HG03103 (cell line): Measurements from ENCODE around the gene CACNA1H.

Experiments
- ATAC-seq: cut with Tn5 transposase; IDR thresholded peaks from one replicate; pipeline ENCODE4 v1.9.1; 2021; ENCODE audit warnings: low read depth; ENCODE audit not compliant: unreplicated experiment

The CACNA1H gene

DNA sequence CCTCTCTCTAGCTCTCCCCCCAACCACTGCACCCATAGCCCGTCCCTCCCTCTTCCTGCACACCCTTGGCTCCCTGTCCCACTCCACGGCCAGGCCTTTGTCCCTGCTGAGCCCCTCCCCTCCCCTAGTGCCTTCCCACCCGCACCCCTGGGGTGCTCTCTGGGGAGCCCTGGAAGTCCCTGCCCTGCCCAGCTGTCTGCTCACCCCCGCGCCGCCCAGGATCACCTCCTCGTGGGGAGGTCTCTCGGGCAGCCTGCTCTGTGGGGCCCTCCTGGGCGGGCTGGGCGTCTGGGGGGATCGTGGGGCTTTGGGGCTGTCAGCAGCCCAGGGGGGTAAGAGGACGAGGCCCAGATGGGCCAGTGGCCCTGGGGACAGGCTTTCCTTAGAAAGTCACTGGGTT is 18.1 kb downstream of the CACNA1H start:
- ATAC-seq, result no peak

DNA sequence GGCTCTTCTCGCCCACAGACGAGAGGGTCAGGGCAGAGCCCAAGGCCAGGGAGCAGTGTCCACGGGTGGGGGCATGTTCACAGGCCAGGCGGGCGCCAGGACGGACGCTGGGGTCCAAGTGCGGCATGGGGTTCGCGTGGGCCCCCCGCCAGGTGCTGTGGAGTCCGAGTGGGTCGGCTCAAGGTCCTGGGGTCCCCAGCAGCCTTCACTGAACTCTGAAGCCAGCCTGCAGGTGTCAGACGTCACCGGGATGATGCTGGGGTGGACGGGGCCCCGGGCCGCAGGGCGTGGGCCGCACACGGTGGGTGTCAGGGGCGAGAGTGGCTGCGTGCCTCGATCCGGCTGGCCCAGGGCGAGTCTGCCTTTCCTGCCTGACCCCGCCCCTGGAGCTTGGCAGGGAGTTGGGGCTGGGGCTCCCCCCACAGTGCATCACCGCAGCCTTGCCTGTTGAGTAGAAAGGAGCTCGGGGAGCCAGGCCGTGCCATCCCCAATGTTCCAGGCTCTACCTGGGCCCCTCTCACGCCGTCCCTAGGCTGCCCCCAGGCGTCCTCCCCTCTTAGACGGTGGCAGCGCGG is 19.0 kb downstream of the CACNA1H start:
- no peak for ATAC-seq

DNA sequence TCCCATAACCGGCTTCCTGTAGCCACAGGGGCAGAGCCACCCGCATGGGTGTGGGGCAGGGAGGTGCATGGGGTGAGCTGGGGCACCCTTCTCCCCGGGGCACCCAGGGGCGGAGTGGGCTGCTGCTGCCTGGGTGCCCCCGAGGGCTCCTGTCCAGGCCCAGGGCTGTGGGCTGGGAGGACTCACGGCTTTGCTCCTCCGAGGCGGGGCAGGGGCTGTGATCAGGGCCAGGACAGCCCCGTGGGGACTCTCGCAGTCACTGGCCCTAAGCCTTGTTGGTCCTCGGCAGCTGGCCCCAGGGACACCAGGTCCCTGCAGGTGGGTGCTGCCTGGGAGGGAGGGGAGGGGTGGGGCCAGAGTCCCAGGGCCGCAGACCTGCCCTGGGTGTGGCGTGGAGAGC is 19.7 kb downstream of the CACNA1H start:
- ATAC-seq, result no peak

DNA sequence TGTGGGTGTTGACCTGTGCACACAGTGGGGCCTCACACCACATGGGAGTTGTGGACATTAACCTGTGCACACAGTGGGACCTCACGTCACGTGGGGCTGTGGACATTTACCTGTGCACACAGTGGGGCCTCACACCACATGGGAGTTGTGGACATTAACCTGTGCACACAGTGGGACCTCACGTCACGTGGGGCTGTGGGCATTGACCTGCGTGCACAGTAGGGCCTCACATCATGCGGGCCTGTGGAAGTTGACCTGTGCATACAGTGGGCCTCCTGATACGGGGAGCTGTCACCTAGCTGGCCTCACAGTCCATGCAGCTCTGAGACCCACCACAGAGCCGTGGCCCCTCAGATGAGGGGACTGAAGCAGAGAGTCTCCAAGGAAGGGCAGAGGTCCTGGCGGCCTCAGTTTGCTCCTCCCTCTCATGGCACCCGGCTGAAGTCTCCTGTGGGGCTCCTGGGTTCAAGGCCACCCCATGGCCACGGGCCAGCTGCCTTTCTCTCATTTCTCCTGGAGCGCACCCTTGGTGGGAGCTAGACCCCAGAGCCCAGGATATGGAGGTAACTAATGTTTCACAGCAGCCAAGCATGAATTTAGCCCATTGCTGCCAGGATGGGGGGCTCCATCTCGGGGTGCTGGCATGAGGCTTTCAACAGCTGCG is 21.0 kb downstream of the CACNA1H start:
- ATAC-seq, result no peak

DNA sequence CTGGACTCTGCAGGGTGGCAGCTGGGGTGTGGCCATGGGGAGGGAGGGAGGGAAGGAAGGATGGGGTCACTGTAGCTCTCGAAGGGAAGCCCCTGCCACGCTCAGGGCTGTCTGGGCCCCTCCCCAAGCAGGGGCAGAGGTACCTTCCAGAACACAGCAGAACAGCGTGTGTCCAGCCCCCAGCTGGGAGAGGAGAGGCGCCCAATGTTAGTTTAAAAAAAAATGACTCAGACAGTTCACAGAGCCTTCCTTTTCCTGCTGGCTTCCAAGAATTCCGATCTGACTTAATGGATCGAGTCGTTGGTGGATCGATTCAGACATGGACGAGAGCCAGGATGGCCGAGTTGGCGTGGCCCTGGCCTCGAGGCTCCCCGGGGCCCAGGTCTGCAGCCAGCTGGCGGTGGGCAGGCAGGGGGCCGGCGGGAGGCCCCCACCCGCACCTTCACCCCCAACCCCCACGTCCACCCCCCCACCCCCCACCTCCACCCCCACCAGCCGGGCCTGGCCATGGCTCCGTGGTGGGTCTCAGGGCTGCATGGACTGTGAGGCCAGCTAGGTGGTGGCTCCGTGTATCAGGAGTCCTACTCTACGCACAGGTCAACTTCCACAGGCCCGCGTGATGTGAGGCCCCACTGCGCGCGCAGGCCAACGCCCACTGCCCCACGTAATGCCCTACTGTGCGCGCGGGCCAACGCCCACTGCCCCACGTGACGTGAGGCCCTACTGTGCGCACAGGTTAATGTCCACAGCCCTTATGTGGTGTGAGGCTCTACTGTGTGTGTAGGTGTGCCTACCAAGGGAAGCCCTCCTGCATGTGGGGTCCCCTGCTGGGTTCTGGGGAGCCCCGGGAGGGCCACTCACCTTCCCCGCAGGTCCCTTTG is 21.8 kb downstream of the CACNA1H start:
- no peak for ATAC-seq

DNA sequence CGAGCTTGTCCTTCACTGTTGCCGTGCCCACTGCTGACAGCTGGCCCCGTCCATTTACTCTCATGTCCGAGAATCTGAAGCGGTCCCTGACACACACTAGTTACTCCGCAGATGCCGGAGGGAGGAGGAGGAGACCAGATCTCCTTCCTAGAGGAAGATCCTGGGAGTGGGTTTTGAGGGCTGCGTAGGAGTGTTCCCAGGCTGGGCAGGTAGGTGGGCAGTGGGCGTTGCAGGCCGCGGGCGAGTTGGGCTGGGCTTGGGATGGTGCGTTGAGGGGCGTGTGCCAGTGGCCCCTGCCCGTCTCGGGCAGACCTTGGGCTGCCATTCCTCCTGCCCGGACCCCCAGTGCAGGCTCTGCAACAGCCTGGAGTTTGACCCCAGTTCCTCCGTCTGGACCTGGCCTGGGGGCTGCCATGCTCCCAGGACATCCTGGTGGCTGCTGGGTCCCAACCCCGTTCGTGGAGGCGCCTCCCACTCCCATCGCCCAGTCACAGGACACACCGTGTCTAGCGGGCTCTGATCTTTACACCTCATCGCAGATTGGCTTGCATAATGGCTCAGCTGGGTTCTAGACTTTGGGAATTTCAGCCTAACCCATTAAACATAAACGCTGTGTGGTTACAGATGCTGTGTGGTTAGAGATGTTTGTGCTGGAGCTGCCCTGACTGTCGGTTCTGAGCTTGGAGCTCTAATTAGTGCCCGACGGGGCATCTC is 22.8 kb downstream of the CACNA1H start:
- ATAC-seq, result no peak

DNA sequence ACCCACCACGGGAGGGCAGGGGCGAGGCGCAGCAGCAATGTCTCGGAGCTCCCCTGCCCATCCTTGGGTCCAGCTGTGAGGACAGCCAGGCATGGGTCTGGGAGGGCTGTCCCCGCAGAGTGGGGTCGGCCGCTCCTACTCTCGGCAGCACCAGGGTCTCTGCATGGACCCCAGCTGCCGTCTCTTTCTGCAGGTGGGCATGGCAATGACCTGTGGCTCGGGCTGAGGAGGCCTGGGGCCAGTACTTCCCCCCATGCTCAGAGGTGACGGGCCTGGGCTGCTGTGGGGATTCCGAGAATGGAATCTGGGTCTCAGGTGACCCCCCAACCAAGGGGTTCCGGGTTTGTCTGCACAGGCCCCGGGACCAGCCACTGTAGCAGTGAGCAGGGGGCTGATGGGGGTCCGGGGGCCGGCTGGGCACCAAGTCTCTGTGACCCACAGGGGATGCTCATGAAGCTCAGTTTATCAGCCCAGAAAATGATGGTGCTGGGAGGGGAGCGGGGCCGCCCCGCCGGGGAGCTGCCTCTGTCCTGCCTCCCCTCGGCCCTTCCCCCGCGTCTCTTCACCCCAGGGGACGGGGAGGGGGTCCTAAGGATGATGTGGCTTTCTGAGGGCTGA is 23.5 kb downstream of the CACNA1H start:
- ATAC-seq, result no peak

DNA sequence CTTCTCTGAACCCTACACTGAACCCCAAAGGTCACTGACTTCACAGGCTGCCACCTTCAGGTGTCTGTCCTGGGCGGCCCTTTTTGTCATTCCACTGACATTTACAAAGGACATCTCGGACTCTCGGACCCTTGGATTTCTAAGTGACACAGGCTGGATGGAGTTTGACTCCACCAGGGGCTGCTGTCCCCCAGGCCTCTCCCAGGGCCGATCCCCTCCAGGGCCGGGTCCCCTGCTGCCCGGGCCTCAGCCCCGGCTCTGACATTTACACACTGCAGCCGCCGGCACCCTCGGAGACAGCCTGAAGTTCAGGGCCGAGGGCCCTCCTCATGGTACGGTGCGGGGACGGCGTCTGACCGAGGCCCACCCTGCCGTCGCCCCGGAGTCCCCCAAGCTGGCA is 24.1 kb downstream of the CACNA1H start:
- no peak for ATAC-seq

DNA sequence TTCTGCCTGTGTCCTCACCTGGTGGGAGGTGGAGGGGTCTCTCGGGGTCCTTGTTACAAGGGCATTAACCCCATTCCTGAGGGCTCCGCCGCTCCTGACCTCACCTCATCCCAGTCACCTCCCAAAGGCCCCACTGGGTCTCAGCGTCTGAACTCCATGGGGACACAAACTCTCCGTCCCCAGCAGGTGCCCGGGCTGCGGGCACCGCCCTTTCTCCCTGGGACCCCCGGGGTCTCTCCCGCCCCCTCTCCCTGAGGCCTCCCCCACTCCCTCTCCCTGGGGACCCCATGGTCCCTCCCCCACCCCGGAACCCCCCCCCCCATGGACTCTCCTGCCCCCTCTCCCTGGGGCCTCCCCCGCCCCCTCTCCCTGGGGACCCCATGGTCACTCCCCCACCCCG is 24.8 kb downstream of the CACNA1H start:
- no peak for ATAC-seq

DNA sequence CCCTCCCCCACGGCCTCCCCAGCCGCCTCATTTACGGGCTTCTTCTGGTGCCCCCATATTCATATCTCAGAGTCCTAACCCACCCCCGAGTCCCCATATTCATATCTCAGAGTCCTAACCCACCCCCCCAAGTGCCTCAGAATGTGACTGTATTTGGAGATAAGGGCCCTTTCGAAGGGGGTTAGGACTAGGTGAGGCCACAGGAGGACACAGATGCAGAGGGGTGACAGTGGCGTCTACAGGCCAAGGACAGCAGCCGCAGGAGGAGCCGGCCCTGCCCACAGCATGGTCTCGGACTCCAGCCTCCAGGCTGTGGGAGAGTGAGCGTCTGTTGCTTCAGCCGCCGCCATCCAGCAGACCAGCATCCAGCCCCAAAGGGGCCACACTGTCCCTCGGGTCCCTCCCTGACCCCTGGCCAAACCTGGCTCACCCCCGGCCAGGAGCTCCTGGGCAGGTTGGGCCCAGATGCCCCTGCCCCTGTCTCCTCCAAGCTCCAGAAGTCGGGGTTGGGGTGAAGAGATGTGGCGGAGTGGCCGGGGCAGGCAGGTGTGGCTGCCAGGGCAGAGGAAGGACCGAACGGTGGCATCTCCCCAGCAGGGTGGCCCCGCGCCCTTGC is 25.5 kb downstream of the CACNA1H start:
- no peak for ATAC-seq

DNA sequence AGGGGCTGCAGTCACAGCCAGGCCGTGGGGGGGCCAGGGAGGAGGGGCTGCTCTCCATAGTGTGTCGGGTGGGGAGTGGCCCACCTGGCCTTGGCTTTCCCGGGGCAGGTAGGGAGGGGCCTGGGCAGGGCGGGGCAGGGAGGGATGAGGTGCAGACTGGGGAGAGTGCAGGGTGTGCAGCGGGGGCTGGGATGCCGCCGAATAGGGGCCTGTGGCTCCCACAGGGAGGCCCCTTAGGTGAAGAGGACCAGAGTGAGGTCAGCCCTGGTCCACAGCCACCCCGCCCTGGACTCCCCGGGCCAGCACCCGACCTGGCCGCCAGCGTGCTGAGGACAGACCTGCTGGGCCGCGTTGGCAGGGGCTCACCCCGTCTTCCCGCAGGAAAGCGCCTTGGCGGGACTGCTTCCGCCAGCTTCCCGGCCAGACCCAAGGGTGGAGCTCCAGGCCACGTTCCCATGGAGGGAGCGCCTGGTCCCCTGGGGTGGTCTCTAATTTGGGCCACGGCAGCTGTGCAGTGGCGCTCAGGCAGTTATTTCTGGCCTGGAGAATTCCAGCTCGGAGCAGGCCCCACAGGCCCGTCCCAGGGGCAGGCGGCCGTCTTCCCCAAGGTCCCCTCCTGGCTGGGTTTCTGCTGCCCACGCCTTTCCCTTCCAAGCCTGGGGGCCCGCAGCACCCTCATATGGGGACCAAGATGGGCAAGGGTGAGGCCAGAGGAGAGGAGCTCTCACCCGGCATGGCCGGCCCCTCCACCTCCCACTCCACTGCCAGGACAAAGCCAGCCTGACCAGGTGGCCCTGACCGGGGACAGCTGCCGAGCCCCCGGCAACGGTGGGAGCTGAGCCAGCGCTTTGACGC is 27.9 kb downstream of the CACNA1H start:
- no peak for ATAC-seq

DNA sequence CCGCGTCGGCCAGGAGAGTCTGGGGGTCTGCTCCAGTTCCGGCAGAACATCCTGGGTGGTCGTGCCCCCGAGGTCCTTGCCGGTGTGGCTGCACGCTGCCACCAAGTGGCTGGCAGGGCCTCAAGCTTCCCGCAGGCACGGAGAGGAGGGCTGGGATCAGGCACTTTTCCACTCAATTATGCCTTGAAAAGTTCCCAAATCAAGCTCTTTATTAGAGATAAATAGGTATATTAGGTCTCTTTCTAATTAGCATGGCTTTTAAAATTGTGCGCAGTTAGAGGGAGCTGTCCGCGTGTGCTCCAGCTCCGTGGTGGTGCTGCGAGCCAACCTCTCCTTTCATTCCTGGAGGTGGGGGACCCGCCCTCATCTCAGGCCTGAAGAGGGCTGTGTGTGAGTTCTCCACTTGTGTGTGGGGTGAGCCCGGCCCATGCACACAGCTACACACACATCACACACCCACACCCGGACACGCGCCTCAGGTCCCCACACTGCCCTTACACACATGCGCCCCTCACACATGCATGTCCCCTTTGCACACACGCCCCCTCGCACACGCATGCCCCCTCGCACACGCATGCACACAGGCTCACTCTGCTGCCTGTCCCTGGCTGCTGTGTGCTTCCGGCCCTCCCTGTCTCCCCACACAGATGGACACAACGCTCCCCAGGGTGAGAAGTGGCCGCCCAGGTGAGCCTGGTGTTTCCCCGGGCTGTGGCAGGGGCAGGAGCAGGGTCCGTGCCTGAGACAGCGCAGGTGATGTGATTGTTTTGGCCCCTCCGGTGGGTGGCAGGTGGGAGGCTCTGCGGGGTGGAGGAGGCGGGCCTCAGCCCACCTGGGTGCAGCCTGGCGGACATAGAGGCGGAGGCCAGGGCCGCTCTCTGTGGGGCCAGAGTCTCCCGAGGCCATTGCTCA is 28.8 kb downstream of the CACNA1H start:
- no peak for ATAC-seq

DNA sequence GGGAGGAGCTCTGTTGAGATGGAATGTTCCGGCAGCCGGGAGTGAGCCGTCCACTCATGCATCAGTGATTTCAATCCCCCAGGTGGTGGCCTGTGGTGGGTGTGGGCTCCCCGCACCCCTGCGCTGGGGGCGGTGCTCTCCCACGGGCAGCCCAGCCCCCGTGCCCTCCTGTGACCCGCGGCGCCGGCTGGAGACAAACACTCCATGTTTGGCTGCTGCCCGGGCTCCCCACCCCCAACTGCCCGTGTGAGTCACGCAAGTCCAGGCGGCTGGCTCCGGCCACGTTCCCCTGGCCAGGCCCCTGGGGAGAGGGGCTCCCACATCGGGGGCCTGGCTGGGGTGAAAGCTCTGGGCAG is 29.4 kb downstream of the CACNA1H start:
- ATAC-seq, result no peak

DNA sequence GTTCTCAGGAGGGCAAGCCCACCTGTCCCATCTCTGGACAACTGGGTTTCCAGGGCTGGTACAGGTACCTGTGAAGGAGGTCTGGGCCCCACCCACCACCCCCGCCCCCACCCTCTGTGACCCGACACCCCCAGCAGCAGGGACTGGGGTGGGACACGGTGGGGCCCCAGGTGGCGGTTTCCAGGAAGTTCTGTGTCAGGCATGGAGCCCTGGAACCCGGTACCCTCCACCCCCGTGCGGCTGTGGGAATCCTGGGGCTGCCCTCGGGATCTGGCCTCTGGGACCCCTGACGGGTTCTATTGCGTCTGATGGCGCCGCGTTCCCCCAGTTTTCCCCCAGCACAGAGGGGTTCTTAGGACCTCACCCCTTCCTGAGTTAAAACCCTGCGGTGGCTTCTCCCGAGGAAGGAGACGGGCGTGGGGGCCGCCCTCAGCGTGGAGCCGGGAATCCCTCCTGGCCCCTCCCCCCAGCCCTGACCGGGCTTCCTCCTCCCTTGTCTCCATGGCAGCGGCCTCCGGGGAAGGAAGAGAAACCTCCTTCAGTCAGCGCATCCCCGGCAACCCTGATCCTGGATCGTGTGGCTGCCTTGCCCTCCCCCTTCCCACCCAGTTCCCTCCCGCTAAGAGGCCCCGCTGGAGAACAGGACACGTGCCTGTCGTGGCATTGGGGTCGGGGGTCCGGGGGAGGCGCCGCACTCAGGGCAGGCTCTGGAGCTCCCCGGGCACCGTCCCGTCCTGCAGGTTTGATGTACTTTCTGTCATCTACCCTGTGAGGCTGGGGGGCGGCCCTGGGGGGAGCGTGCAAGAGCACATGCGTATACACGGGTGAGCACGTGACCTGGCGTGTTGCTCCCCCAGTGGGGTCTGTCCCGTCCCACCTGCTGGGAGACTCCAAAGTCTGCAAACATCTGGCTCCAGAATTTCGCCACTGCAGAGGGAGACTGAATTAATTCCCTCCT is 30.3 kb downstream of the CACNA1H start:
- no peak for ATAC-seq

DNA sequence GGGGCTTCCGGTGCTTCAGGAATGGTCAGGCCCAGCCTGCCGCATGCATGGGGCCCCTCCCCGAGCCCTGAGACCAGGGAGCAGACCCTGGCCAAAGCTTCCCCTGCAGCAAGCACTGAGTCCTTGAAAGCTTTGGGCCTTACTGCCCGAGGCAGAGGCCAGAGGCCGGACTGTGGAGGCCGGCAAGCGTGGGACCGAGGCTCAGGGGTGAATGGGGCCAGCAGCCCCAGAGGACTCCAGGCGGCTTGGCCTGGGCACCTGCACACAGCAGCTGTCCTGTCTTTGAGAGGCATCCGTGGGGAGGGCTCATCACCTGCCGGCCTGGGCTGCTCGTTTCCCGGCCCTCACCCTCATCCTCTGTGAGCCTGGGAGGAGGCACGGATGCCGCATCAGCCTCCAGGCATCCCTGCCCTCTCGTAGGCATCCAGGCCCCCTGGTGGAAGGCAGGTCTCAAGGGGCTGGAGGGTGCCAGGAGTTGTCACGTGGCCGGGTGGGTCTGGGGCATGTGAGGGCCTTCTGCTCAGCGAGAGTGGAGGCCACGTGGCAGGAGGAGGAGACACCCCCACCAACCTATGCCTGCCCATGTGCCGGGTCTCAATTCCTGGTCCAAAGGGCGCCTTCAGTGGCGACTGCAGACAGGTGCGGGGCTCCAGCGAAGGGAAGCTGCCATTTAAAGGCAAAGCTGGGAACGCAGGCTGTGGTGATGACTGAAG is 31.4 kb downstream of the CACNA1H start:
- ATAC-seq, result no peak

DNA sequence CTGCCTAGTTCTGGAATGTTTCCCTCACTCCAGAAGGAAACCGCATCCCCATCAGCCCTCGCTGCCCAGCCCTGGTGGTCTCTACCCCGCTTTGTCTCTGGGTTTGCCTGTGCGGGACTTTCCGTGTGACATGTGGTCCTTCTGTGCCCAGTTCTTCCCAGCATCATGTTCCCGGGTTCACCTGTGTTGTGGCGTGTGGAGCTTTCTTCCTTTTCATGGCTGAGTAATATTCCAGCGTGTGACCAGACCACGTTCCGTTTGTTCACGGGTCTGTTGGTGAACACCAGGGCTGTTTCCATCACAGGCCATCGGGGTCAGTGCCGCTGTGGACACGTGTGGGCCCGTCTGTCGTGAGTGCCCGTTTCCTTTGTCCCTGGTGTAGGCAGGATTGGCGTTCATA is 32.1 kb downstream of the CACNA1H start:
- no peak for ATAC-seq
